GM21367 (cell line): ENCODE measurements around the gene IGSF8.
A peak's percentile ranks its signal among the peaks of the same experiment; 100 is the strongest.

Experiments used
- ATAC-seq: cut with Tn5 transposase; IDR thresholded peaks from one replicate; pipeline ENCODE4 v1.9.1; 2021; ENCODE audit not compliant: unreplicated experiment

Gene IGSF8, protein sequence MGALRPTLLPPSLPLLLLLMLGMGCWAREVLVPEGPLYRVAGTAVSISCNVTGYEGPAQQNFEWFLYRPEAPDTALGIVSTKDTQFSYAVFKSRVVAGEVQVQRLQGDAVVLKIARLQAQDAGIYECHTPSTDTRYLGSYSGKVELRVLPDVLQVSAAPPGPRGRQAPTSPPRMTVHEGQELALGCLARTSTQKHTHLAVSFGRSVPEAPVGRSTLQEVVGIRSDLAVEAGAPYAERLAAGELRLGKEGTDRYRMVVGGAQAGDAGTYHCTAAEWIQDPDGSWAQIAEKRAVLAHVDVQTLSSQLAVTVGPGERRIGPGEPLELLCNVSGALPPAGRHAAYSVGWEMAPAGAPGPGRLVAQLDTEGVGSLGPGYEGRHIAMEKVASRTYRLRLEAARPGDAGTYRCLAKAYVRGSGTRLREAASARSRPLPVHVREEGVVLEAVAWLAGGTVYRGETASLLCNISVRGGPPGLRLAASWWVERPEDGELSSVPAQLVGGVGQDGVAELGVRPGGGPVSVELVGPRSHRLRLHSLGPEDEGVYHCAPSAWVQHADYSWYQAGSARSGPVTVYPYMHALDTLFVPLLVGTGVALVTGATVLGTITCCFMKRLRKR

GRCh38 chr1:160097911-160098851 lies at the start of gene IGSF8:
Gene IGSF8, minus strand, starts transcription at chr1:160098619. Its CDS starts 147 bp downstream, at chr1:160098472.
- peak; percentile 42 for ATAC-seq

GRCh38 chr1:160148121-160148520 lies 49.7 kb upstream of the IGSF8 start:
- ATAC-seq, result no peak

DNA sequence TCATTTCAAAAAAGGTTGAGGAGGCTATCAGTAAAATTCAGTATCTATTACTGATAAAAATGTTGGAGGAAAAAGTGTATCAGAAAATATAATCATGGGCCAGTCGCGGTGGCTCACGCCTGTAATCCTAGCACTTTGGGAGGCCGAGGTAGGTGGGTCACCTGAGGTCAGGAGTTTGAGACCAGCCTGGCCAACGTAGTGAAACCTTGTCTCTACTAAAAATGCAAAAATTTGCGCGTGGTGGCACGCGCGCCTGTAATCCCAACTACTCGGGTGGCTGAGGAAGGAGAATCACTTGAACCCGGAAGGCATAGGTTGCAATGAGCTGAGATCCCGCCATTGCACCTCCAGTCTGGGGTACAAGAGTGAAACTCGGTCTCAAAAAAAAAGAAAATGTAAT lies 47.7 kb upstream of the IGSF8 start:
- ATAC-seq, result no peak

DNA sequence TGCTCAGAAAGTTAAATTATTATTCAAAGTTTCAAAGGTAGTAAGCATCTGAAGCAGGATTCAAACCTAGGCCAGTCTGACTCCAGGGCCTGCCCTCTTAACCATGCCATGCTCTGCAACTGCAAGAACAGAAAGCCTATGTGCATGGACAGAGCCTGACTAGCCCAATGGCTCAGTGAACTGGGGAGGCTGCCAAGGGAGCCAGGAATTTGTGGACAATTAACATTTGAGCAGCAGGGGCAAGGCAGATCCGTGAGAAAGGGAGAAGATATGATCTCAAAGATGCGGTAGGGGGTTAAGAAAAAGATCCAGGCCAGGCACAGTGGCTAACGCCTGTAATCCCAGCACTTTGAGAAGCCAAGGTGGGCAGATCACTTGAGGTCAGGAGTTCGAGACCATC lies 46.5 kb upstream of the IGSF8 start:
- ATAC-seq, result no peak

DNA sequence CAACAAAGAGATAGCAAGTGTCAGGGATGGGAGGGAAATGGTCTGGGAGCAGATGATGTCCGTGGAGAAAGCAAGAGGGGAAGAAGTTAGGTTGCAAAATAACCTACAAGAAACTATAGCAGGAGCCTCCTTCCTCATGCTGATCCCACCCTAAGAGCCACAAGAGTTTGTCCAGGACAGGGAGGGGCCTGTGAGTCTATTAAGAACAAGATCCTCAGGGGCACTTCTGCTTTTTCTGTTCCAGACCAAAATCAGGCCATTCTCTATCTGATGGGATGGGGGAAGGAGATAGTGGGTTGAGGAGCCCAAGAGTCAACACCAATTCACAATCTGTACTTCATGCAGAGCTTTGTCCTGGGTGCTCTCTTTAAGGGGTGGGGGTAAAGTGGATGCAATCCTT lies 45.3 kb upstream of the IGSF8 start:
- ATAC-seq, result no peak

DNA sequence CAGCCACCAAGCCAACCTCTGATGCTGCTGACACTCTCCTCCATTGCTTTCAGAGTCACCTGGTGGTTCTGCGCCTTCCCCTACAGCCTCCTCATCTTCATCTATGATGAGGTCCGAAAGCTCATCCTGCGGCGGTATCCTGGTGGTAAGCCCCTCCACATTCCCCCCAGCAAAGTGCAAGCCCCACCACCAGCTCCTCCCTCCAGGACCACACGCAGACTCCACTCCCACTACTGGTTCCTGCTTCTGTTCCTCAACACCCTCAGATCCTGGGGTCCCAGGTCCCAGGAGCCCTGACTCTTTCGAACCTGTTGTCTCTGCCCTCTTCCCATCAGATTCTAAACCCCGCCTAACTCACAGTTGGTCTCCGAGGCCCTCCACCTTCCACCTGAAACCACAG lies 41.4 kb upstream of the IGSF8 start:
- ATAC-seq, result no peak

GRCh38 chr1:160137216-160137862 lies 38.9 kb upstream of the IGSF8 start:
- no peak for ATAC-seq

DNA sequence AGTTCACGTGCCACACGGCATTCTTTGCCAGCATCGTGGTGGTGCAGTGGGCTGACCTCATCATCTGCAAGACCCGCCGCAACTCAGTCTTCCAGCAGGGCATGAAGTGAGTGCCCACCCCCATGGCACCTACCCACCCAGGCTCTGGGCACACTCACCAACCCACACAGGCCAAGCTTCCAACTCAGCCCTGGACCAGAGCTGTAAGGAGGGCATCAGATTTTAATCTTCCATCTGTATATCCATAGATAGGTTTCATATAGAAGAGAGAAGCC lies 38.4 kb upstream of the IGSF8 start:
- ATAC-seq, result no peak

GRCh38 chr1:160136121-160136925 lies 37.9 kb upstream of the IGSF8 start:
- no peak for ATAC-seq

GRCh38 chr1:160134791-160135572 lies 36.6 kb upstream of the IGSF8 start:
- no peak for ATAC-seq

DNA sequence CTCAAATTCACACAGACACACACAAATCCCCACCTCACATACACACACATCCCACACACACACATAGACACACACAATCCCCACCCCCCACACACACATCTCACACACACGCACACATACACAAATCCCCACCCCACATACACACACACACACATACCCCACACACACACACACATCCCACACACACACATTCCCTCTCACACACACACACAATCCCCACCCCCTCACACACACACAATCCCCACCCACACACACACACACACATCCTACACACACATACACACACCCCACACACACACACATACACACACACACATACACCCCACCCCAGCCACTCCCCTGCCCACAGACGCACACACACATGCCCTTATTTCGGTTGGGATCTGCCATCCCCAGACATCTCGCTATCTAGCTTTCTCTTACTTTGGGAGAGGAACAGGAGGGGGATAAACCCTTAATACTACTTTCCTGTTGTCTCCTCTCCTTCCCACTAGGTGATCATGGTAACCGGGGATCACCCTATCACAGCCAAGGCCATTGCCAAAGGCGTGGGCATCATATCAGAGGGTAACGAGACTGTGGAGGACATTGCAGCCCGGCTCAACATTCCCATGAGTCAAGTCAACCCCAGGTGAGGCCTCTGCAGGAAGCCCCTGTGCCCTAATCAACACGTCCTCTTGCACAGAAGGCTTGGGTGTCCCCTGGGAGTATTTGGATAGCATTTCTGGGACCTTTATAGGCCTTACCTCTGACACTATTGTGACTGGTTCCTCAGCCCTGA lies 35.8 kb upstream of the IGSF8 start:
- no peak for ATAC-seq

DNA sequence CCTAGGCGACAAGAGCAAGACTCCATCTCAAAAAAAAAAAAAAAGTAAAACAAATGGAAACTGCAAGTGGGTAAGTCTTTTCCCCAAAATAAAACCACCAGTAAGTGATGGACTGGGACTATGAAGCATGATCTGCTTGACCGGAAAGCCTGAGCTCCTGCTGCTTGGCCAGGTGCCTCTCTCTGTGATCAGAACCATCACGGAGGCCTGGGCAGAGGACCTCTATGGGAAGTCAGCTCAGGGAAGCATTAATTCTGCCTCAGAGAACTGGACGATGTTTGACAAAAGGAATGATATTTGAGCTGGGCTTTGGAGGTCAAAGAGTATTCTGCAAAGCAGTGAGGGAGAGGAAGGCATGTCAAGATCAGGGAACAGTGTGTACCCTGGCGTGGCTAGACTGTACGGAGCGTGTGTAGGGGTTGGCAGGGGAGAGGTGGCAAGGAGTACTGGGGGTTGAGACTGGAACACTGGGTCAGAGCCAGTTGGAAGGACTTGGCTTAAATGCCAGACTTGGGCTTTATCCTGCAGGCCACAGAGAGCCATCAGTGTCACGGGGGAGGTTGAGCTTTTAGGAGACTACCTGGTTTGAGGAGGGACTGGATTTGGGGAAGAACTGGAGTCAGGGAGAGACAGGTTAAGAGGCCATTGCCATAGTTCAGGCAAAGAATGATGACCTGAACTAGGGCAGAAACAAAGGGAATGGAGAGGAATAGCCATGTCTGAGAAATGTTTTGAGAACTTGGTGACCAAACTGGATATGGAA lies 33.6 kb upstream of the IGSF8 start:
- no peak for ATAC-seq

- no peak for ATAC-seq
These were observed 32.5 kb upstream of the IGSF8 start for GRCh38 chr1:160130939-160131338.

- no peak for ATAC-seq
These were observed 32.1 kb upstream of the IGSF8 start for GRCh38 chr1:160130486-160130885.

DNA sequence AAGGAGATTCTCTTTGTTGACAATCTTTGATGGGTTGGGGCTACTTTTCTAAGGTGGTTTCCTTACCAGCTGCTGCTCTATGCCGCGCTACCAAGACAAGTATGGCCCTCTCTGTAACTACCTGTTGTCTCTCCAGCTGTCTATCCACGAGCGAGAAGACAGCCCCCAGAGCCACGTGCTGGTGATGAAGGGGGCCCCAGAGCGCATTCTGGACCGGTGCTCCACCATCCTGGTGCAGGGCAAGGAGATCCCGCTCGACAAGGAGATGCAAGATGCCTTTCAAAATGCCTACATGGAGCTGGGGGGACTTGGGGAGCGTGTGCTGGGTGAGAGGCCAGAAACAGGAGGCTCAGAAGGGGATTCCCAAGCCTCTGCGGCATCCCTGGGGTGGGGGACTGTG lies 31.5 kb upstream of the IGSF8 start:
- ATAC-seq, result no peak

DNA sequence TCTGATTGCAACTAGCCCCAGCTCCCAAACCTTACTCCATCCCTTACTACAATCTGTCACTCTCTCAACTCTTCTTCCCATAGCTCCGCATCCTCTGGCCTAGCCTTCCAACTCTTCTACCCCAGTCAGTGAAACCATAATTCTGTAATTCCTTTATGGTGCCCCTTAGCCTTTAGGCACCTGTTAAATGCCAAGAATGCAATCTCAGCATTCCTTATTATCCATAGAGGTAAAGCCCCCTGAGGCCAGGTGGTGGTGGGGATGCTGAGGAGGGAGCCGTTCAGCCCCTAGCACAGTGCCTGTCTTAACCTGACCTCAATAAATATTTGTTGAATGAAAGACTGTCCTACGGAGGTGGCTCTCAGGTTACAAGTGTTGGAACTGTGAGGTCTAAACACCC lies 31.1 kb upstream of the IGSF8 start:
- no peak for ATAC-seq

- no peak for ATAC-seq
These were observed 30.6 kb upstream of the IGSF8 start for GRCh38 chr1:160129046-160129445.

DNA sequence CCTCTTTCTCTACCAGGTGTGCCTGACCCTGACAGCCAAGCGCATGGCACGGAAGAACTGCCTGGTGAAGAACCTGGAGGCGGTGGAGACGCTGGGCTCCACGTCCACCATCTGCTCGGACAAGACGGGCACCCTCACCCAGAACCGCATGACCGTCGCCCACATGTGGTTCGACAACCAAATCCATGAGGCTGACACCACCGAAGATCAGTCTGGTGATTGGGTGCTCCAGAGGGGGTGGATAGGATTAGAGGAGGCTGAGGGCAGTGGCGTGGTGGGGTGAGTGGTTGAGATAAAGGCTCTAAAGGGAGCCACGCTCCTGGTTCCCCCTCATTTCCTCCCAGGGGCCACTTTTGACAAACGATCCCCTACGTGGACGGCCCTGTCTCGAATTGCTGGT lies 30.2 kb upstream of the IGSF8 start:
- no peak for ATAC-seq
